Aorta (tissue), 5 donors: ENCODE results near the gene PLXNA3. TPM values are rescaled to one million over a fixed set of nuclear protein-coding genes. Genes with fewer than 3 reads are reported as not detected.
"Not testable (repeated sequence)": the region's sequence is repeated elsewhere in the genome, so short reads cannot be mapped to it uniquely, and the experiment has no call there.

Experiments
- ATAC-seq: fragments of 200-7000 bp; cut with Tn5 transposase; one replicate; pipeline ENCODE4 v1.9.1; 2022; ENCODE audit warnings: moderate library complexity; ENCODE audit not compliant: low FRiP score
- DNase-seq, 2 donors: peaks; one replicate each; pipeline ENCODE4 v3.0.0-alpha.2; 2020
- H3K27ac ChIP-seq, 2 donors: one replicate each; pipeline ENCODE4 v1.5.1; 2013; ENCODE audit warnings: low read length in 2 of 2, mild to moderate bottlenecking in 2 of 2, moderate library complexity in 2 of 2, control low read depth in 1 of 2, inconsistent platforms in 1 of 2, low read depth in 1 of 2
- H3K27me3 ChIP-seq, 2 donors: one replicate each; pipeline ENCODE4 v1.6.1; 2013; ENCODE audit warnings: control low read depth in 1 of 2, low read length in 1 of 2, mild to moderate bottlenecking in 1 of 2, moderate library complexity in 1 of 2; ENCODE audit not compliant: insufficient read depth in 2 of 2, control insufficient read depth in 1 of 2
- H3K36me3 ChIP-seq, 2 donors: one replicate each; pipeline ENCODE4 v1.6.1; 2013; ENCODE audit warnings: control low read depth in 1 of 2, low read length in 1 of 2, mild to moderate bottlenecking in 1 of 2; ENCODE audit not compliant: insufficient read depth in 2 of 2, control insufficient read depth in 1 of 2
- H3K4me1 ChIP-seq, 2 donors: one replicate each; pipeline ENCODE4 v1.6.1; 2013; ENCODE audit warnings: low read length in 2 of 2, control low read depth in 1 of 2, mild to moderate bottlenecking in 1 of 2, moderate library complexity in 1 of 2; ENCODE audit not compliant: insufficient read depth in 2 of 2, control insufficient read depth in 1 of 2
- H3K4me3 ChIP-seq, 2 donors: one replicate each; pipeline ENCODE4 v1.5.1; 2013; ENCODE audit warnings: low read length in 2 of 2, control low read depth in 1 of 2, mild to moderate bottlenecking in 1 of 2
- H3K9me3 ChIP-seq: one replicate; pipeline ENCODE4 v1.6.1; 2013; ENCODE audit warnings: mild to moderate bottlenecking, low read length; ENCODE audit not compliant: control insufficient read depth
- WGBS, 2 donors: extraction: QIAGEN DNeasy Blood & Tissue Kit; methylation state at CpG; one replicate each; pipeline ENCODE4 v1.1.7; 2013; 5-methylcytosine and 5-hydroxymethylcytosine counted together
- intact Hi-C, 2 donors: fragments of 100-400 bp; cut with DNase I; formaldehyde crosslinking; loops; one replicate each; pipeline versions ENCODE4 v1.14.2 to v1.15.0; 2022
- polyA plus RNA-seq, 2 donors: library from polyadenylated mRNA; stranded (reverse); fragments of 200-250 nt; gene quantifications; one replicate each; pipeline ENCODE4 v1.2.3, GENCODE V29; 2013
- total RNA-seq, 2 donors: library from RNA; stranded (reverse); fragmentation: NEBNext Ultra II Directional; extraction: Animal tissue kit (Norgen Biotek cat#: 25700); gene quantifications; one replicate each; pipeline ENCODE4 v1.2.1, GENCODE V29; 2021
- donor health status: healthy with polysubstance abuse.
- donor health status: Bipolar disorder and iron deficiency.
- donor health status: DM: no; HTN: no; CAD: no.
- donor health status: DM: no; HTN: no; CAD: no.
- donor health status: DM: yes; HTN: yes; CAD: no.

Gene PLXNA3
- total and polyA plus RNA-seq, 4 donors: 6.5 to 79.1 (median 49.5) TPM

- 76 to 77% methylated on average over 6 of the region's 6 CpGs for WGBS, 2 donors
- no peak for ATAC-seq
- DNase-seq: no peak
- intact Hi-C loops: no loop called here
- H3K9me3 ChIP-seq: no peaks in the 10 kb centered on the region
- H3K36me3 ChIP-seq: no peaks in the 10 kb centered on the region
- H3K27ac ChIP-seq: no peak overlapping the region
- no peaks in the 10 kb centered on the region for H3K27me3 ChIP-seq
- H3K4me1 ChIP-seq: no peaks in the 10 kb centered on the region
- H3K4me3 ChIP-seq: no peak overlapping the region
Measured at GRCh38 chrX:154495472-154495922, 37.4 kb downstream of the PLXNA3 start.

- ATAC-seq, H3K9me3 ChIP-seq, DNase-seq, H3K27me3 ChIP-seq, H3K4me1 ChIP-seq, intact Hi-C loops, H3K27ac ChIP-seq, H3K36me3 ChIP-seq, H3K4me3 ChIP-seq: not testable (repeated sequence)
- 82 to 86% methylated on average over 4 of the region's 4 CpGs for WGBS, 2 donors
Measured at GRCh38 chrX:154496591-154497137, 38.6 kb downstream of the PLXNA3 start.

GRCh38 chrX:154501423-154501822 lies 43.3 kb downstream of the PLXNA3 start:
- H3K4me3 ChIP-seq, DNase-seq, H3K36me3 ChIP-seq, intact Hi-C loops, H3K9me3 ChIP-seq, H3K4me1 ChIP-seq, ATAC-seq, H3K27me3 ChIP-seq, H3K27ac ChIP-seq: not testable (repeated sequence)
- 83 to 91% methylated on average over 7 of the region's 7 CpGs for WGBS, 2 donors

DNA sequence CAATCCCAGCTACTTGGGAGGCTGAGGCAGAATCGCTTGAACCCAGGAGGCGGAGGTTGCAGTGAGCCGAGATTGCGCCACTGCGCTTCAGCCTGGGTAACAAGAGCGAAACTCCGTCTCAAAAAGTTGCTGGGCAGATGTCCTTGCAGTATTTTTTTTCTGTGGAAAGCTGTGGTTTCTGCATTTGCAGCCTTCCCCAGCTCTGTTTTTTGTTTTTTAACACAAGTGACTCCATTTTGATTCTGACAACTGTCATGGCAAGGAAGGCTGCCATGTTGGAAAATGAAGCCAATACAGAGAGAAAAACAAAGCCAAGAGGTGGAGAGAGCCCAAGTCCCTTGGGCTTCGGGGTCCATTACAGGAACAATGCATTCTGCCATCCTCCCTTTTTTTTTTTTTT lies 44.0 kb downstream of the PLXNA3 start:
- Histone ChIP-seq H3K27me3 (no peaks in the 10 kb centered on the region), H3K36me3 (no peaks in the 10 kb centered on the region), H3K27ac (no peak overlapping the region), H3K4me3 (no peak overlapping the region), H3K9me3 (no peaks in the 10 kb centered on the region), H3K4me1 (no peaks in the 10 kb centered on the region)
- WGBS, 2 donors: 85 to 91% methylated on average over 8 of the region's 8 CpGs
- intact Hi-C loops: no loop called here
- DNase-seq: no peak
- ATAC-seq: no peak

- Histone ChIP-seq H3K27ac (no peak overlapping the region), H3K27me3 (no peaks in the 10 kb centered on the region), H3K9me3 (no peaks in the 10 kb centered on the region), H3K4me1 (no peaks in the 10 kb centered on the region), H3K36me3 (peaks cover 0 to 4% of the 10 kb centered on the region in 2 donors), H3K4me3 (no peak overlapping the region)
- WGBS, 2 donors: 91 to 96% methylated on average over 3 of the region's 3 CpGs
- intact Hi-C loops: no loop called here
- no peak for DNase-seq
- no peak for ATAC-seq
Measured at GRCh38 chrX:154502989-154503388, 44.9 kb downstream of the PLXNA3 start.

- H3K4me3 ChIP-seq: no peak overlapping the region
- intact Hi-C loops: no loop called here
- H3K4me1 ChIP-seq: no peaks in the 10 kb centered on the region
- DNase-seq (no peak), ATAC-seq (no peak)
- H3K27ac ChIP-seq: no peak overlapping the region
- no peaks in the 10 kb centered on the region for H3K9me3 ChIP-seq
- WGBS, 2 donors: 71 to 78% methylated on average over 12 of the region's 12 CpGs
- H3K36me3 ChIP-seq: peaks cover 0 to 4% of the 10 kb centered on the region in 2 donors
- no peaks in the 10 kb centered on the region for H3K27me3 ChIP-seq
Measured at GRCh38 chrX:154505734-154506133, 47.7 kb downstream of the PLXNA3 start.

GRCh38 chrX:154506483-154507332 lies 48.6 kb downstream of the PLXNA3 start:
- no peaks in the 10 kb centered on the region for H3K9me3 ChIP-seq
- peaks cover 0 to 4% of the 10 kb centered on the region in 2 donors for H3K36me3 ChIP-seq
- no peak overlapping the region for H3K27ac ChIP-seq
- ATAC-seq (no peak), DNase-seq (no peak)
- no peaks in the 10 kb centered on the region for H3K27me3 ChIP-seq
- H3K4me1 ChIP-seq: no peaks in the 10 kb centered on the region
- intact Hi-C loops: no loop called here
- WGBS, 2 donors: 92 to 93% methylated on average over 37 of the region's 37 CpGs
- H3K4me3 ChIP-seq: no peak overlapping the region

DNA sequence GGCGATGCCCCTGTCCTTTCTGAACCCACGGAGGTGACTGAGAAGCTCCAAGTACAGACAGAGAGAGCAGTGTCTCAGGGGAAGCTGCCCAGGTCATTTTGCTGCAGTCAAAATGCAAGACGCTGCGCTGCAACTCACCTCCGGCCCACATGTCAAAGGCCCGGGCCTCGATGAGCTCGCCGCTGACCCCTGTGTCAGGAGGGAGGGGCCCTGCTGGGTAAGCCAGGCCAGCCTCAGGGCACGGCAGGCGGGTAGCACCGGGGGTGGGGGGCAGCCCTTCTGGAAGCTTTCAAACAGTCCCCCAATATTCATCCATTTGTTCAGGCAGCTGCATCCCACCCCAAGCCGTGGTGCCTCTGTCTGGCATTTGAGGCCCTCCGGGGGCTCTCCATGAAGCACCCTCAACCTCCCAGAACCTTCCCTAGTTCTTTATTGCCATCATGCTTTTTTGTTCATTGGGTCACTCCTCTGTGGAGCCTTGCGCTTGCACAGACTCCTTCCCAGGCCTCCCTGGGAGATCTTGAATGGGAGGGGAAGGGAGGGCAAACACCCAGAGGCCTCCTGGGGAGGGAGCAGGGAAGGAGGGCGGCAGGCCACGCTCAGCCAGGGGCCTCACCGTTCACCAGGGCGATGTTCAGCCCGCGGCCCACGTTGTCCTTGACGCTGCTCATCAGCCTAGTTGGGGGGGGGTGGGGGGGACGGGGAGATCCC lies 49.7 kb downstream of the PLXNA3 start:
- no peak overlapping the region for H3K4me3 ChIP-seq
- no peak for DNase-seq
- no peaks in the 10 kb centered on the region for H3K4me1 ChIP-seq
- no peaks in the 10 kb centered on the region for H3K9me3 ChIP-seq
- H3K27me3 ChIP-seq: no peaks in the 10 kb centered on the region
- H3K27ac ChIP-seq: no peak overlapping the region
- H3K36me3 ChIP-seq: peaks cover 0 to 4% of the 10 kb centered on the region in 2 donors
- ATAC-seq: no peak
- 79 to 82% methylated on average over 20 to 24 of the region's 24 CpGs for WGBS, 2 donors
- intact Hi-C loops: no loop called here
